Measurements from ENCODE around the gene OXCT1. TPM values are rescaled to one million over a fixed set of nuclear protein-coding genes. Genes with fewer than 3 reads are reported as not detected.

Gene OXCT1
- total and polyA plus RNA-seq, 2 donors (not counting 3 experiments of a cell fraction or from before 2014, with no cell fraction given) = 12.8 to 37.4 TPM

DNA sequence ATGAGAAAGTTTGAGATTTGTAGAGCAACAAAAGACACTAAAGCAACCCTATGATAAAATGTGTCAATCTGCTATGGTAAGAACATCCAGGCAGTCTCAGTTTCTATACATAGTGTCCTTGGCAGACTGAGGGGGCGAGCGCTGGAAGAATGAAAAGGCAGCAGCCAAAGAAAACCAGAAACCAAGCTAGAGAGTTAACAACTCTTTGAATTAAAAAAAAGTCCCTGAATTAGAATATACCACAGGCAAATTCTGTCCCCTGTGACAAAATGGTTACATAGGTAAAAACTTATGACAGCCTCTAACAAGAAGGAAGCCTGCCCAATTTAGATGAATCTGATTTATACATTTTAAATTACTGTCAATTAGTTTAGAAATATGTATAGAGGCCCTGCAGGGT lies 106.7 kb downstream of the OXCT1 start:
- no peak overlapping the region for H2AFZ ChIP-seq (ENCODE audit: low read depth, low read length)
- CTCF ChIA-PET = interaction anchor here (1.6 to 1.8 kb wide), 2 partner anchors 12 to 80 kb away, joined by 4 read pairs; no protein-coding TSS in a partner anchor

More for the DNA sequence above, 106.7 kb downstream of the OXCT1 start:
- intact Hi-C loops (cut with micrococcal nuclease) (no loop called here), dilution Hi-C loops (cut with MboI; ENCODE audit: extremely low pct_ligation_motif_present, low sequenced_read_pairs) (no loop called here)
- TF ChIP-seq POLR2A (IDR thresholded peaks at IDR 0.05; ENCODE audit: low read depth, low read length) = no peak
- TF ChIP-seq POLR2AphosphoS5 (IDR thresholded peaks at IDR 0.05; ENCODE audit: insufficient read depth, low read depth, low read length) = no peak
- TF ChIP-seq EZH2 (IDR thresholded peaks at IDR 0.05; ENCODE audit: borderline replicate concordance, low read depth, low read length, severe bottlenecking) = no peak
- no peak for TF ChIP-seq GATA2 (IDR thresholded peaks at IDR 0.05; ENCODE audit: insufficient read depth, insufficient read length, low read depth, low read length)
- TF ChIP-seq FOS (IDR thresholded peaks at IDR 0.05; ENCODE audit: borderline replicate concordance, insufficient read depth, low read length) = no peak
- no peak for TF ChIP-seq CTCF (IDR thresholded peaks at IDR 0.05; ENCODE audit: extremely low read depth in 1 of 2, insufficient read depth in 1 of 2, low read depth in 1 of 2, low read length in 2 of 2)
- TF ChIP-seq, protein P1, sequence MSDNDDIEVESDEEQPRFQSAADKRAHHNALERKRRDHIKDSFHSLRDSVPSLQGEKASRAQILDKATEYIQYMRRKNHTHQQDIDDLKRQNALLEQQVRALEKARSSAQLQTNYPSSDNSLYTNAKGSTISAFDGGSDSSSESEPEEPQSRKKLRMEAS (IDR thresholded peaks at IDR 0.05; ENCODE audit: insufficient read depth, insufficient read length) = no peak
- TF ChIP-seq JUN (IDR thresholded peaks at IDR 0.05; ENCODE audit: borderline replicate concordance, insufficient read depth, insufficient read length, low read depth) = no peak
- TF ChIP-seq MYC (IDR thresholded peaks at IDR 0.05; ENCODE audit: low read depth, low read length) = no peak
- BruUV-seq (replicated peaks) = no TSS peak
- DNase-seq (ENCODE audit: low read depth, low spot score) (no peak), FAIRE-seq (no peak)
- Histone ChIP-seq H3K9me1 (replicated peaks; ENCODE audit: control insufficient read depth, extremely low read depth, insufficient read depth, low read length) (peaks cover 6% of the 10 kb centered on the region), H3K4me2 (ENCODE audit: insufficient read depth, low read length) (no peak overlapping the region), H3K9me3 (replicated peaks; ENCODE audit: control insufficient read depth, insufficient read depth, low read length) (no peaks in the 10 kb centered on the region), H3K9ac (replicated peaks; ENCODE audit: extremely low read depth, insufficient read depth, low read length) (no peak overlapping the region), H3K27me3 (ENCODE audit: control insufficient read depth in 2 of 2, insufficient read depth in 2 of 2, low read length in 2 of 2) (no peaks in the 10 kb centered on the region), H3K36me3 (ENCODE audit: control insufficient read depth in 2 of 2, extremely low read depth in 1 of 2, insufficient read depth in 2 of 2, low read length in 2 of 2) (no peaks in the 10 kb centered on the region), H3K4me1 (ENCODE audit: control insufficient read depth, extremely low read depth, insufficient read depth, low read length) (no peaks in the 10 kb centered on the region), H3K4me3 (replicated peaks in 1 of 3; ENCODE audit: insufficient read depth in 1 of 3, low read depth in 1 of 3, low read length in 3 of 3) (no peak overlapping the region), H3K79me2 (ENCODE audit: control insufficient read depth, insufficient read depth, low read length) (no peaks in the 10 kb centered on the region), H4K20me1 (replicated peaks; ENCODE audit: control insufficient read depth, extremely low read depth, insufficient read depth, low read length) (no peaks in the 10 kb centered on the region), H3K27ac (ENCODE audit: insufficient read depth, low read depth, low read length) (no peak overlapping the region)
- POLR2A ChIA-PET = no interaction called here
